HL-60/S4 treated with phorbol 12-myristate 13-acetate at 8.2 ng/mL for 4 days and 3 days (cell line): Measurements from ENCODE around the gene PLCD3.

Source experiments
- in situ Hi-C: fragments of 300-500 bp; cut with MboI; formaldehyde crosslinking; loops from 2 replicates; pipeline ENCODE4 v1.15.0; 2022; ENCODE audit warnings: low sequenced_read_pairs

PLCD3 gene, protein sequence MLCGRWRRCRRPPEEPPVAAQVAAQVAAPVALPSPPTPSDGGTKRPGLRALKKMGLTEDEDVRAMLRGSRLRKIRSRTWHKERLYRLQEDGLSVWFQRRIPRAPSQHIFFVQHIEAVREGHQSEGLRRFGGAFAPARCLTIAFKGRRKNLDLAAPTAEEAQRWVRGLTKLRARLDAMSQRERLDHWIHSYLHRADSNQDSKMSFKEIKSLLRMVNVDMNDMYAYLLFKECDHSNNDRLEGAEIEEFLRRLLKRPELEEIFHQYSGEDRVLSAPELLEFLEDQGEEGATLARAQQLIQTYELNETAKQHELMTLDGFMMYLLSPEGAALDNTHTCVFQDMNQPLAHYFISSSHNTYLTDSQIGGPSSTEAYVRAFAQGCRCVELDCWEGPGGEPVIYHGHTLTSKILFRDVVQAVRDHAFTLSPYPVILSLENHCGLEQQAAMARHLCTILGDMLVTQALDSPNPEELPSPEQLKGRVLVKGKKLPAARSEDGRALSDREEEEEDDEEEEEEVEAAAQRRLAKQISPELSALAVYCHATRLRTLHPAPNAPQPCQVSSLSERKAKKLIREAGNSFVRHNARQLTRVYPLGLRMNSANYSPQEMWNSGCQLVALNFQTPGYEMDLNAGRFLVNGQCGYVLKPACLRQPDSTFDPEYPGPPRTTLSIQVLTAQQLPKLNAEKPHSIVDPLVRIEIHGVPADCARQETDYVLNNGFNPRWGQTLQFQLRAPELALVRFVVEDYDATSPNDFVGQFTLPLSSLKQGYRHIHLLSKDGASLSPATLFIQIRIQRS

DNA sequence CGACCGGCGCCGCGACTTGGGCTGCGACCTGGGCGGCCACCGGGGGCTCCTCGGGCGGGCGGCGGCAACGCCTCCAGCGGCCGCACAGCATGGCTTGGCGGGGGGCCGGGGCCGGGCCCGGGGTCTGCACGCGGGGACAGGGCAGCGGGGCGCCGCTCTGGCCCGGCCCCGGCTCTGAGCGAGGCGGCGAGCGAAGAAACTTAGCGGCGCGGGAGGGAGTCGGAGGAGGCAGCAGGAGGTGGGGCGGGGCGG lies at the start of gene PLCD3:
PLCD3 (minus strand) TSS at position 196 of the 252 bp plus-strand sequence; CDS start at position 91, 105 bp downstream.
- in situ Hi-C loops: no loop called here

DNA sequence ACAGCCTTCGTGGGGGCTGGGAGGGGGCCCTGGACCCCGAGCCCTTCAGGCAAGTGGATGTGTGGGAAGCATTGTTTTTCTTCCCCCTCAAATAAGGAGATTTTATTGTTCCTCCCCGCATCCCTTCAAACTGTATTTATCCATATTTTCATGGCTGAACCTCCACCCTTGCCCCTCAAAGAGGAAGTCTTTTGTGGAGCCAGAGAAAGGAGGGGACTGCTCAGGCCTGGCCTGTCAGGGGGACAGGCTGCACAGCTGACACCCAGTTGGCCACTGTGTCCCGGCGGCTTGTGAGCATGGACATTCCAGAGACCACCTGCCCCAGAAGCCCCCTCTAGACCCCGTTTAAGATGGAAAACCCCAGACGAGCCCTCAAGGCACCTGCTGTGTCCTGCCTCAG lies 45.2 kb upstream of the PLCD3 start:
- in situ Hi-C loops: no loop called here

DNA sequence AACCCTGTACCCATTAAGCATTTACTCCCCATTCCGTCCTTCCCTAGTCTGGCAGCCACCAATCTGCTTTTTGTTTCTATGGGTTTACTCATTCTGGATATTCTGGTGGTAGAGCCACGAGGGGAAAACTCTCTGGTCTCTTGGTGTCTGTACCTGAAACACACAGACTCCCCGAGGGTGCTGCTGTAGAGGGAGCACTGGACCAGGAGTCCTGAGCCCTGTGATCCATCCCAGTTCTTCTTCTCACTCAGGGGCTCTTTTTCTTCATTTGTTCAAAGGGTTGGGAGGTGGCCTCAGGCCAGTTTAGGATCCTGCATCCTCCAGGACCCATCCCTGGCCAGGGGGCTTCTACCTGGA lies 43.4 kb upstream of the PLCD3 start:
- in situ Hi-C loops: no loop called here

DNA sequence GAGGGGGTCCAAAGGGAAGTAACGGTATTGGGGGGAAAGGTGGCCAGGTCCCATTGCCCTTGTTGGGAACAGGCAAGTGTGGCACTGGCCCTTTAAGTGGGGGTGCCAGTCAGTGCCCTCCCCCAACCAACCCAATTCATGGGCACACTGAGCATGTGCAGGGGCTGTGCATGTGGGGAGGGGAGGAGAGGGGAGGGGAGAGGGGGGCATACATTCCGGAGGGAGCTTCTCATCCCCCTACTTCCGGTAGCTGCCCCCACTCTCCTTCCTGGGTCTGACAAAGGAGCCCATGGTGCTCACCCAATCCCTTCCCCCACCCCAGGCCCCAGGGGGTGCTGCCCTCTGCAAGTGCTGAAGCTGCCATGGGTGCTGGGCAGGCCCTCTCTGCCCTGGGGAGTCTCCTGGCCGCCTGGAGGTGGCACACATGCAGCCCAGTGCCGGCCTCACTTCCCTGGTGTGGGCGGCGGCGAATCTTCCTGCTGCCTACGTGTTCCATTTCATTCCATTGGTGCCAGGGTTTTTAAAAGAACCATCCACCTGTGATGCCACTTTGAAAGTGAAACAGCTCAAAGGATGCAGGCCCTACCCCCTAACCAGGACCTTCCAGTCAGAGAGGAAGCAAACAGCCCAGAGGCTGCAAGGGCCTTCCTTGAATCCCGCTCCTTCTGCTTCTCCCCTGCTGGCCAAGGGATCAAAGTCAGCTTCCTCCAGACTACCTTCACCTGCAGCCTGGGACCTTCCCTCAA lies 40.4 kb upstream of the PLCD3 start:
- in situ Hi-C loops: no loop called here

DNA sequence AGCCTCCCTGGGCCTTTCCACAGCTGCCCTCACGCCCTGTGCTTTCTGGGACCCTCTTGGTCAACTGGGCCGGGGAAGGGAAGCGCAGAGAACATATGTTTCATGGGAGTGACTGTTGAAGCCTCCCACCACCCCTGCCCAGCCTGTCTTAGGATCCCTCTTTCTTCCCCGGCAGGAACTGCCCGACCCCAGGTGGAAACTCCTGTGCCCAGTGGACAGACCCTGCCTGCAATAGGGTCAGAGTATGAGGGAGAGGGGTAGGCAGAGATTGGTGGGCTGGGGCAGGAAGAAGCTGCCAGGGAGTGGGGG lies 39.9 kb upstream of the PLCD3 start:
- in situ Hi-C loops: no loop called here

DNA sequence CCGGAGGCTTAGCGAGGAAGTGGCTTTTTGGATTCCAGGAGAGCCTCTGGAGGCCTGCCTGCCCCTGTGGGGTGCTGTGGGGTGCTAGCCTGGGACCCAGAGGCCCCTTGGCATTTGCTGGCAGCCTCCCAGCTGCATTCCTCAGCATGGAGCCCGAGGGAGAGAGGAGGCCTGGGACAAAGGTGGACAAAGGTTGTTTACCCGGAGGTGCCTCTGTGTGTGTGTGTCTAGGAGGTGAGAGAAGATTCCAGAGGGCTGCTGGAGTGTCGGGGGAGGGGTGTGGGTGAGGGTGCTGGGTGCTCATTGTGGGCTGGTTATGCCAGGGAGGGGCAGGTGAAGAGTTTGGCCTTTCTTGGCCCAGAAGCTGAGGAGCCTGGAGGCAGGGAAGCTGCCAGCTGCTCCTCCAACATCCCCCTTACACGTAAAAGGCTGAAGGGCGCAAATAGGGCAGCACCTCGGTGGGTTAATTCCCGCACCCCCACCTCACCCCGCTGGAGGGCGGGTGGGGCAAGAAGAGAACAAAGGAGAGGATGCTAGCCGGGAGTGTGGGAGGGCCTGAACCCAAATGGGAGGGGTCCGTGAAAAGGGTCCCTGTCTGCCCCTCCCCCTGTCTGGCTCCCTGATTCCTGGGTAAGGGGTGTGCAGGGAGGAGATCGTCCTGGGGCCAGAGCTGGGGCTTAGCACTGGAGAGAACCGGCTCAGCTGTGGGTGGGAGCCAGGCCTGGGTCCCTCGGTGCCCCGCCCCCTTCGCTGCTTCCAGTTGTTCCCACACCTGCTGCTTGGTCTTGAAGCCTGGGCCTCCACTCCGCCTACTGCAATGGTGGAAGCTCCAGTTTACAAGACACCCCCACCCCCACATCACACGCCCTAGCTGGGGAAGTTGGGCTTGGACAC lies 39.3 kb upstream of the PLCD3 start:
- in situ Hi-C loops: no loop called here

DNA sequence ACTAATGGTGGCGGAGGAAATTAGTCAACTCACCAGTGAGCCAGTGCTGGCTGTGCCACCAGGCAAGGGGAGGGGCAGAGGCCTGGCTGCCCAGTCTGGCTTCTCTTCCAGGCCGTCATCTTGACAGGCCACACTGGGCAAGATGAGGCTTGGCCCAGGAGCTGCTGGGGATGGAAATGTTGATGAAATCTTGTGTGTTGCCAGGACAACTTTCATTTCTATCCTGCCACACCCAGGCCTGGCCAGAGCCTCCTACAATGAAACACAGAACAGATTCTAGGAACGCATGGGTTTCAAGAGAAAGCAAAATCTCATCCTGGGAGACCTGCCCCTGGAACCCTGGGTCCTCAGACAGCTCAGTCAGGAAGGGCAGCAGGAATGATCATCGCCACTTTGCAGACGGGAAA lies 38.6 kb upstream of the PLCD3 start:
- in situ Hi-C loops: no loop called here

DNA sequence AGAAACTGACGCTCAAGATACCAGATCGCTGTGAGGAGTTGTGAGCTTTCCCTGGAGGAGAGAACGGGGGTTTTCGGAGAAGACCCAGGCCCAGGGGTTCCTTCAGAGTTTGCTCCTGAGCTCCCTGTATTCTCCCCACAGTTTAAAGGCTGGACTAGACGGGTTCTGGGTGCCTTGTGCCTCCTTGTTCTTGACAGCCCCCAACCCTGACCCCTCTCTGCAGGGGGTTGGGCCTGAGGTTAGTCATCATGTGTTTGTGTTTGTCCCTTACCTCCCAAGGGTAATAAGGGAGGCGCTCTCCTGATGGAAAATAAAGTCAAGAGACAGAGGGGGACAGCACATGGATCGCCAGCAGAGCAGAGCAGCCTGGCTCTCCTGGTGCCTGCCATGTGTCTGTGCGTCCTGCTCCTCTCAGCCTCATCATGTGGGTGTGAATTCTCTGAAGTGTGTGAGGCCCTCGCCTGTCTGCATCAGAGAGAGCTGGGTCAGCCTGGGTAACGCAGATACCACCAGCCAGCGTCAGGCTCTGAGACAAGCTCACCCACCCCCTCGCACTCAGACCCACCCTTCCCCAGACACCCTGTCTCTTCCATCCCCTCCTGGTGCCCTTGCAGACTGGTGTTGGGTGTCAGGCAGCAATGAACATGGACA lies 38.1 kb upstream of the PLCD3 start:
- in situ Hi-C loops: no loop called here

DNA sequence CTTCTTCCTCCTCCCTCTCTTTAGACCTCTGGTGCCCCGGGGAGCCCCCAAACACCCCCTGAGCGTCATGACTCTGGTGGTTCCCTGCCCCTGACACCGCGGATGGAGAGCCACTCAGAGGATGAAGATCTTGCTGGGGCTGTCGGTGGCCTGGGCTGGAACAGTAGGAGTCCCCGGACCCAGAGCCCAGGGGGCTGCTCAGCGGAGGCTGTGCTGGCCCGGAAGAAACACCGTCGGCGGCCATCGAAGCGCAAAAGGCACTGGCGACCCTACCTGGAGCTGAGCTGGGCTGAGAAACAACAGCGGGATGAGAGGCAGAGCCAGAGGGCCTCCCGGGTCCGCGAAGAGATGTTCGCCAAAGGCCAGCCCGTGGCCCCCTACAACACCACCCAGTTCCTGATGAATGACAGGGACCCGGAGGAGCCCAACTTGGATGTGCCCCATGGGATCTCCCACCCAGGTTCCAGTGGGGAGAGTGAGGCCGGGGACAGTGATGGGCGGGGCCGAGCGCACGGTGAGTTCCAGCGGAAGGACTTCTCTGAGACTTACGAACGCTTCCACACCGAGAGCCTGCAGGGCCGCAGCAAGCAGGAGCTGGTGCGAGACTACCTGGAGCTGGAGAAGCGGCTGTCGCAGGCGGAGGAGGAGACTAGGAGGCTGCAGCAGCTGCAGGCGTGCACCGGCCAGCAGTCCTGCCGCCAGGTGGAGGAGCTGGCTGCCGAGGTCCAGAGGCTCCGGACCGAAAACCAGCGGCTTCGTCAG lies 36.9 kb upstream of the PLCD3 start:
- in situ Hi-C loops: no loop called here

DNA sequence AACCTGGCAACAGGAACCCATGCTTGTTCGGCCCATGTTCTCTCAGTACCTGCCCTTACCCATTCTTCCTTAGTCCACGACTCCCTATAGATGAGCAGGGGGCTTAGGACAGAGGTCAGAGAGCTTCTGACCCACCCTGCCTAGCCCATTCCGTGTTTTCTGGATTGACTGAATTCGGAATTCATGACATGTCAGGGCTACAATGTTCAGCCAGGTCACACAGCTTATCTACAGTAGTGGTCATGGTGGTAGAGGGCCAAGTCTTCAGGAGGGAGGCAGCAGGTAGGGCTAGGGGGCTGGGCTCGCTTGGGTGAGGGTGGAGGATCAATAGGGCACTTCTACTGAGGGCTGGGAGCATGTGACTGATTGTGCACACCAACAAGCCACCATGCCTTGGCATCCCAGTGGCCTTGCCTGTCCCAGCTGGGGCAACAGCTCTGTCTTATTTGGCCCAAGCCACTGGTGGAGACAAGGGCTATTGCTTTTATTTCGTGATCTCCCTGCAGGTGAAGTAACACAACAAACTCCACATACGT lies 32.5 kb upstream of the PLCD3 start:
- in situ Hi-C loops: no loop called here

DNA sequence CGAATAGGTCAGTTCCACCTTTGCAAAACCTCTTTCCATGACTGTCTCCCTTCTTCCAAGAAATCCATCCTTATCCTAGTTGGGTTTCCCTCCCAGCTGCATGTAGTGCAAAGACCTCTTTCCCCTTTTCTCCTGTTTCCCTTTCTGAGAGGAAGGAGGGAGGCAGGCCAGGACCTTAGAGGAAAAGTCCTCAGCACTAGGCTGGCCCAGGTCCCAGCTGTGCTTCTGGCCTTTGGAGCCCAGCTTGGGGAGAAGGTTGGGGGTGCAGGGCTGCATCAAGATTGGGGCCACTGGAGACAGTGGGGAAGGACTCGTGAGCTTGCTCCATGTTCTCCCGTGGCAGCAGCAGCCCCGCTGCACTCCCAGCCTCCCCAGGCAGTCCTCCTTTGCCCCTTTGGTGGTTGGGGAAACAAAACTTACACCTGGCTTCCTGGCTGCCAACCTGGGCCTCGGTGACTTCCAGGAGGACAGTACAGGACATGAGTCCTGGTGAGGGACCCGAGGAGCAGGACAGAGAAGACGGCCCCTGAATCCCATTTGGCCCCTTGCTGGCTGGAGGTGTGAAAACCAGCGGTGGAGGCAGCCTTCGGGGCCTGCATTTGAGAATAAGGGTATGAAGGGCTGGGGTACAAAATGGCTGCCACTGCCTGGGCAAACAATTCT lies 29.8 kb upstream of the PLCD3 start:
- in situ Hi-C loops: no loop called here

DNA sequence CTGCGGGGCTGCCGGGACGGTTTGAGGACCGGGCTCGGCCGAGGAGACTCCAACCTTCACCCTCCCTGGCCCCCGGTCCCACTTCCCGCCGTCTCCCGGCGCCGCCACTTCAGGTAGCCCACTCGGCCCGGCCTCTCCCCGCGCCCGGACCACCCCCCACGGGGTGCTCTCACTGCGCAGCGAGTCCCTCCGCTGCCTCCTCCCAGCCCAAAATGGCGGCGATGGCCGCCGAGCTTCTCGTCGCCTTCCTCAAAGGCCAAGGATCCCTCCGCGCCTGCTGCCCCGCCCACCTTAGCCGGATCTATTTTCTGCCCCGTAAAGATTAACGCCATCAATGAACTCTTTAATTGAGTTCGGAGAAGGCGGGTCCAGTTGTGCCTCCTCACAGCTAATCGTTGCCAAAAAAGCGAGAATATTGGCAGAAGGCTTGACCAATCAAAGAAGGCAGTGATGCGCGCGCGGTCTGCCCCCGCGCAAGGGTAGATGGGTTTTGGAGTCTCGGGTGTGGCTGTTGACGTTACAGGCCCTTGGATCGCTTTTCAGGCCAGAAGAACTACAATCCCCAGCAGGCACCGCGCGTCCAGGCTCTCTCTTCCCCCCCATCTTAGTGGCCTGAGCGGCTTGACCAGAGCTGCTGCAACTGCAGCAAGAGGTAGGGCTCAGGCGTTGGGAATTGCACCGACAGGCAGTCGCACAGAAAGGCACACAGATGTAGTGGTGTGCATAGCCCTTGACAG lies 29.1 kb upstream of the PLCD3 start, which contains the start of gene HEXIM2:
HEXIM2 (plus strand) TSS at position 588 of the 737 bp plus-strand sequence. CDS start 919 bp downstream, outside the sequence.
- in situ Hi-C loops: no loop called here

DNA sequence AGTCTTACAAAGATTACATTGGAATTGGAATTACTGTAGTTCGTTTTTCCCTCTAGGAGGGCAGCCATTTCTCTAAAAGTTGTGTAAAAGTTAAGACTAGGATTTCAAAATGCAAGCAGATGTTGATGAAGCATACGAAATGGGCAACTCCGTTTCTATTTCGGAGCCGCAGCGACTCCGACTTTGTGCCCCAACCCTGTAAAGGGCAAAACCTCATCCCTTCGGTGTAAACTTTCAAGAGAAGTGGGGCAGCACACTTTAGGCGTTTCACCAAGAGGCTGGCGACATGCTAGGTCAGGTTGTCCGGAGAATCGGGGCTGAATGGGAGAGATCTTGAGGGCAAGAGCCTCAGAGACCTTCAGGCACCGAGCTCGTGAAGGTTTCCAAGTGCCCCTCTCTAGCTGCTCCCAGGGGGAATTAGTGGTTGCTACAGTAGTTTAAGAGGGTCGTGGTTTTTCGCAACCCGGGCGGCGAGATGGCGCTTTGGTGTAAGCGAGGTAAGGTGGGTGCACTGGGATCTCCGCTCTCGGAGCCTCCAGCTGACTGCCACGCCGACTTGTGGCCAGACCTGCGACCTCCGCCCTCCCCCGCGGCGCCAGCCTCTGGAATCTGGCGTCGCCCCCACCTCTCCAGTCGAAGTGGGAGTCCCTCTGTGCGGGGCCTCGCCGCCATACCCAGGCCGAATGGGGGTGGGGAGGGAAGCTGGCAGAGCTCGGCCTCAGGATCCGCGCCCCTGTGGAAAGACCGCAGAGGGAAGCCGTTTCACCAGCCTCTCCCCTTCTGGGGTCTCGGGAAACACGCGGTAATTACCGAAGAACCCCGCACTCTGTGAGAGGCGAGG lies 28.4 kb upstream of the PLCD3 start:
- in situ Hi-C loops: no loop called here

DNA sequence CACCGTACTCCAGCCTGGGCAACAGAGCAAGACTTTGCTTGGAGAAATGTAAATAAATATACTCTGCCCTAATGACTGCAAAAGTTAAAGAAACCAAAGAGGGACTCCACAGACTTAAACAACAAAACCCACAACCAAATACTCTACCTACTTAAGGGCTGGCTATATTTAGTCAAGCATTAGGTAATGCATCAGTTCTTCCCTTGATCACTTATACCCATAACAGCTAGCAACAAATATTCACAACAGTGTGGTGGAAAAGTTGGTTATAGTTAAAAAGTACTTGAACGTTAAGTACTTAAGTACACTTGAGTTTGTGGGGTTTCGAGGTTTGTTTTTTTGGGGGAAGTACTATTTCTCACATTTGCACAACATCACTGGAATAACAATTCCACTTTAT lies 23.9 kb upstream of the PLCD3 start:
- in situ Hi-C loops: no loop called here

DNA sequence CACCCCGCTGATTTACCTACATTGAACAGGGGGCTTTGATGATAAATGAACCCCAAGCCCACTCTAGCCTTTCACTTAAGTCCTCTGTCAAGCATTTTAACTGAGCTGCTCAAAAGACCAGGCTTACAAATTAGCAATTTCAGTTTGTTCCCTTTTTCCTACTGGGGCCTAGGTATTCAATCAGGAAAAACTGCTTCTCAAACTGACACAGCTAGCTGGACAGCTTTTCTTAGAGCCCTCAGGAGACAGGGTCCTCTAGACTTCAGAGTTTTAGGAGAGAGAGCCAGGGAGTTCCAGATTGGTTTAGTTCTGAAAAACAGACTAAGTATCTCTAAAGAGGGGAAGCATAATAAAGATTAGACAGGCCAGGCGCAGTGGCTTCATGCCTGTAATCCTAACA lies 23.2 kb upstream of the PLCD3 start:
- in situ Hi-C loops: no loop called here

DNA sequence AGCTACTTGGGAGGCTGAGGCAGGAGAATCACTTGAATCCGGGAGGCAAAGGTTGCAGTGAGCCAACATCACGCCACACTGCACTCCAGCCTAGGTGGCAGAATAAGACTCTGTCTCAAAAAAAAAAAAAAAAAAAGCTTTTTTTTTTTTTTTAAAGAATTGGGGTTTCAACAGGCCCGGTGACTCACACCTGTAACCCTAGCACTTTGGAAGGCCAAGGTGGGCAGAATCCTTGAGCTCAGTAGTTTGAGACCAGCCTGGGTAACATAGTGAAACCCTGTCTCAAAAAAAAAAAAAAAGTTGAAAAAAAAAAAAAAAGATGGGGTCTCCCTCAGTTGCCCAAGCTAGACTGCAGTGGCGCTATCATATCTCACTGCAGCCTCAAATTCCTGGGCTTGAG lies 22.7 kb upstream of the PLCD3 start:
- in situ Hi-C loops: no loop called here
